GM21717 (cell line): ENCODE measurements around the gene DCT.
"Not testable (repeated sequence)": the region's sequence is repeated elsewhere in the genome, so short reads cannot be mapped to it uniquely, and the experiment has no call there.

ENCODE experiments used
- ATAC-seq: cut with Tn5 transposase; IDR thresholded peaks from one replicate; pipeline ENCODE4 v1.9.1; 2021; ENCODE audit warnings: mild to moderate bottlenecking, moderate library complexity; ENCODE audit not compliant: unreplicated experiment

The DCT gene

DNA sequence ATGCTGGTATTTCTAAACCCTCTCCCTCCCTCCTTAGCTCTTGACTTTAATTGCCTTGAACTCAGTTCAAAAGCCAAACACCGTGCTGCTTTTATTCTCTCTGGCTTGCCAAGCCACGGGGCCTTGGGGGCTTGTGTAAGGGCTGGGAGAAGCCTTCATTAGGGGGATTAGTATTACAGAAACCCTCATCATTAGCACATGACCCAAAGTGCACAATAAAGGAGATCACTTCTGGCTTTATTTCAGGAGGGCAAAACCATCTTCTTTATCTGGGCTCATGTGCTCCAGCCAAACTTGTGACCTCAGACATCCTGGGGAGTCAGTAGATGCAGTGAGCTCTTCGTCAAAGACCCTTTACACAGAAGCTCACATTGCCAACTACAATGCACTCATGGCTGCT lies at the start of gene DCT:
TSS of gene DCT (minus strand) at position 67 of the 400 bp plus-strand sequence. CDS start 427 bp downstream, outside the sequence.
- no peak for ATAC-seq

DNA sequence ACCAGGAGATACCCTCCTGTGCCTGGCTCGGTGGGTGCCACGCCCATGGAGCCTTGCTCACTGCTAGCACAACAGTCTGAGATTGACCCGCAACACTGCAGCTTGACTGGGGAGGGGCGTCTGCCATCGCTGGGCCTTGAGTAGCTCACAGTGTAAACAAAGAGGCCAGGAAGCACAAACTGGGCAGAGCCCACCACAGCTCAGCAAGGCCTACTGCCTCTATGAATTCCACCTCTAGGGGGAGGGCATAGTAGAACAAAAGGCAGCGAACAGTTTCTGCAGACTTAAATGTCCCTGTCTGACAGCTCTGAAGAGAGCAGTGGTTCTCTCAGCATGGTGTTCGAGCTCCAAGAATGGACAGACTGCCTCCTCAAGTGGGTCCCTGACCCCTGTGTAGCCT lies 47.5 kb upstream of the DCT start:
- ATAC-seq: not testable (repeated sequence)

- no peak for ATAC-seq
Measured at GRCh38 chr13:94525781-94526180, 46.3 kb upstream of the DCT start.

GRCh38 chr13:94524407-94524806 lies 44.9 kb upstream of the DCT start:
- no peak for ATAC-seq

DNA sequence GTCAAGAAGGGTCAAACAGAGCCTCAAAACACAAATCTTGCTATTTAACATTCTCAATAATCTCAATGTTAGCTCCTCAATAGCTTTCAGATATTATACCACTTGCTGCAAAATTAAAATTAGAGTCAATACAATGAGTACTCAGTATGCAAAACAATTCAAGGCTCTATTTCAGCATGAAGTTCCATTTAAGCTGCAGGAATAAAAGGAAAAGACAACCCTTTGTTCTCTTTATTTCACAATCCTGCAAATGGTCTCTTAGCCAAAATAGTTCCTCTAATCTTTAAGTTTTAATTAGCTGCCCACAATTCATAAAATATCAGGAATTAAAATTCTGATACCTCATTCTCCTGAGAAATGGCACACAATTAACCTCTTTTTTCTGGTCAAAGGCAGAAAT lies 40.5 kb upstream of the DCT start:
- no peak for ATAC-seq

- no peak for ATAC-seq
Measured at GRCh38 chr13:94516456-94516855, 37.0 kb upstream of the DCT start.

DNA sequence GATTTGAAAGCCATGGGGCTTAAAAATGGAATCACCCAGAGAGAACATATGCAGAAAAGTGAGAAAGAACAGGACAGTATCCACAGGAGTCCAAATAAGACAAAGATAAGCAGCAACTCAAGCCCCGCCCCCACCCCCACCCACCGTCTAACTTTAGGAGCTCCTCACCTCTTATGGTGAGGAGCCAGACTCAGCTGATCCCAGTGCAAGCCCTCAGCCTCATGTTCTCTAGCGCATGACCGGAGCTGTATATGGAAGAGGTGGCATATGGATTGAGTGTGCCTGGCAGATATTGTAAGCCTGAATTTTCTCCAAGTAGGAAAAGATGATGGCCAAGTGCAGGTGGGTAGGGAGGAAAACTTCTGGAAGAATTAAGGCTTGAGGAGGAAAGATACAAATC lies 36.4 kb upstream of the DCT start:
- no peak for ATAC-seq

DNA sequence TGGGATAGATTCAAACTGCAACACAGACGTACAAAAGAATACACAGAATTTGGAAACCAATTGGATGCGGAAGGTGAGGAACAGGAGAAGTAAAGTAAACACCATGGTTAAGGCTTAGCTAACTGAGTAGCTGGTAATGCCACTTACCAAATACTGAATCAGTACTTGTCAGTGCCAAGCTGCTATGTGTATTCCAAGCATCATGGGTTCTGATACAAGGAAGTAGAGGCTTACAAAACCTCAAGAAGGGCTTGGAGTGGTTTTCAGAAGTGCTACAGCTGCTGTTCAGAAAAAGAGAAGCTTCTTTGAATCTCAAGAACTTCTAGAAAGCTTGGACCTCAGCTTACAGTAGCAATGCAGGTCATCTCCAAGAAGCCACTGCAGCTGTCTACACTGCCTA lies 35.9 kb upstream of the DCT start:
- no peak for ATAC-seq

GRCh38 chr13:94513026-94513425 lies 33.5 kb upstream of the DCT start:
- ATAC-seq: no peak

GRCh38 chr13:94505730-94506129 lies 26.2 kb upstream of the DCT start:
- ATAC-seq: no peak

GRCh38 chr13:94503851-94504250 lies 24.4 kb upstream of the DCT start:
- no peak for ATAC-seq

DNA sequence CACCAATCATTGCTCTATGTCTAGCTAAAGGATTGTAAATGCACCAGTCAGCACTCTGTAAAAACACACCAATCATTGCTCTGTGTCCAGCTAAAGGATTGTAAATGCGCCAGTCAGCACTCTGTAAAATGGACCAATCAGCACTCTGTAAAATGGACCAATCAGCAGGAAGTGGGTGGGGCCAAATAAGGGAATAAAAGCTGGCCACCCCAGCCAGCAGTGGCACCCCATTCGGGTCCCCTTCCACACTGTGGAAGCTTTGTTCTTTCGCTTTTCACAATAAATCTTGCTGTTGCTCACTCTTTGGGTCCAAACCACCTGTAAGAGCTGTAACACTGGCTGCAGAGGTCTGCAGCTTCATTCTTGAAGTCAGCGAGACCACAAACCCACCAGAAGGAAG lies 19.3 kb upstream of the DCT start:
- ATAC-seq: not testable (repeated sequence)

- ATAC-seq: no peak
Measured at GRCh38 chr13:94495806-94496205, 16.3 kb upstream of the DCT start.

DNA sequence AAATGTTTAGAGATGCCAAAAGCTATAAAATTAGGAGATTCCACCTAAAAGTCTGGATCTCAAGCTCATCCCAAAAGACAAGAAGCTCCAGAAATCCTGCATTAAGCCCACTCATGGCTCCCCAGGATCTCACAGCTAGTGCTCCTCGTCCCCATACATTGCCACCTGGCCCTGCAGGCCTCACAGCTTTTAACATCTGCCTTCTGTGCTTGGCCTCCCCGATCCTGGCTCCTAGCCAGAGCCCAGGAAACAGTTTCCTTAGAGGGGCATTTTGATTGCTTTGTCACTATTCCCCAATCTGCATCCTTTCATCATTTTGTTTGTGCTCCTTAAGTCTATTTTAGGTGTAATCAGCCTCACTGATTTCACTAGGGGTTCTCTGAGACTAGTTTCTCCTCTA lies 14.5 kb upstream of the DCT start:
- ATAC-seq: no peak

DNA sequence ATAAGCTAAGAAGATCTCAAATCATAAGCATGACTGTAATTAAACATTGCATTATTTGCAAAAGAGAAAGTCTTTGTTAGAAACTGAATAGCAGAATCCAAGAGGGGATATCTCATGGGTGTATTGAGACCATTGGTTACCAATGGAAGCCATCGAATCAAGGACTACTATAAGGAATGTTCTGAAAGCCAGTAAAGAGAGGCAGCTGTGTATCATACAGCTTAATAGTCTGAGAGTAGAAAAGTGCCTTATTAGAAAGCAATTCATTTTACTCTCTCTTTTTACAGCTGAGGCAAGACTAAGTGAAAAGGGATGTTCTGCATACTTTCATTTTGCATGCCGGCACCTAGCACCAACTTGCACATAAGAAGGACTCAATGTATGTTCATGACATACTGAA lies 7.6 kb upstream of the DCT start:
- ATAC-seq: no peak

DNA sequence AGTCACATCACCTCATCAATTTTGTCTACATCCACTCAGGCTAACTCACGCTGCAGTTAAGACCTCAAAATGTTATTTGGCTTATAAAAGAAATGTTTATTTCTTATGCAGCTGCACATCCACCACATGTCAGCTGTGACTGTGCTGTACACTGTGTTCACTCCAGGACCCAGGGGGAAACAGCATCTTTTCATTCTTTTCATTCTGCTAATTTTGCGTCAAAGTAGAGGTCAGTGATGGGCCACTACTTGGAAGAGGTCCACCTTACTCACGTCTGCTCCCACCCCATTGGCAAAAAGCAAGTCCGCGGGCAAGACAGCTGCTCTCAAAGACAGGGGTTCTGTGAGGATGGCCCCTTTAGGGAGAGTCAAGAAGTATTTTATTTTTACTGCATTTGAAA lies 4.5 kb upstream of the DCT start:
- ATAC-seq: no peak

GRCh38 chr13:94481941-94482340 lies 2.5 kb upstream of the DCT start:
- ATAC-seq: no peak

DNA sequence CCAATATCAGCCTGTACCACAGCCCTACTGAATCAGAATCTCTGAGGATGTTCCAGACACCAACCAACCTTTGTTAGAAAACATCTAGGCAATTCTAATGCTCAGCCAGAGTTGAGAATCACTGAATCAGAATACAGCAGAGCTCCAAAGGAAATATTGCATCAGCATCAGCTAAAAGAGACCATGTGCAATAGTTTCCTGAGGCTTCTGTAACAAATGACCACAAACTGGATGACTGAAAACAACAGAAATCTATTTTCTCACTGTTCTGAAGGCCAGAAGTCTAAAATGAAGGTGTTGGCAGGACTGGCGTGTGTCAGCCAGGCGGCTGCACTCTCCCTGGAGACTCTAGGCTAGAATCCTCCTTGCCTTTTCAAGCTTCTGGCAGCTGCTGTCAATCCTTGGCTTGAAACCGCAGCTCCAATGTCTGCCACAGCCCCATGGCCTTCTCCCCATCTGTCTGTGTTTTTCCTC lies 1.2 kb upstream of the DCT start:
- no peak for ATAC-seq

GRCh38 chr13:94478913-94479312 lies 569 bp downstream of the DCT start:
- no peak for ATAC-seq

GRCh38 chr13:94470126-94470525 lies 9.4 kb downstream of the DCT start:
- ATAC-seq: no peak

DNA sequence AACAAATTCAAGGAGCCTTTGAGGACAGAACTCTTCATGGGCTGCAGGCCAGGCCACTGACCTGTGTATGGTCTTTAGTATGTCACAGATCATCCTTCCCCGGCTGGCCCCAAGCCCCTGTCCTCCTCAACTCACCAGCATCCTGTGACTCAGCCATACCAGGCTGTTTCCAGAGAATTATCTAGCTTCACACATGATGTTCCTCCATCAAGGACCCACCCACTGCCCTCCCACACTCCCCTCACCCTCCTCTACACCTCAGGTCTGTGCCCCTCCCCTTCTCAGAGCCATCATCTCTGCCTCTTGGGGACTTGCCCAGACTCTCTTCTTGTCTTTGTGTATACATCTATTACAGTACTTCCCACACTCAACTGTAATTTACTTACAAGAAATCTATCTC lies 14.7 kb downstream of the DCT start:
- ATAC-seq: no peak

DNA sequence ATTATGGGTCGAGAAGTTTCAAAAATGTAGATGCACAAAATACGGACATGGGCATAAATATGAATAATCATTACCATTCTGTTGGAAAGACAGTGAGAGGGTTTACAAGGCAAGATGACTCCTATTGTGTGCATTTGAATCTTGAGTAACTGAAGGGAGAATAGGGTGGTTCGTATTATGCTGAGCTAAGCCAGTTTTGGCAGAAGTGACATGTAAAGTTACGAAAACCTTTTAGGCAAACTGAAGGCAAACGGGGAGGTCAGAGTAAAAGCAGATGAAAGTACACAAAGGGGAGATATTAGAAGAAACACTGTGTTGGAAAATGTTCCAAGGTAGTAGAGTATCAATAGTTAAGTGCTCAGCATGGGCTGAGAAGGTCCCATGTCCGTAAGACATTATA lies 16.8 kb downstream of the DCT start:
- ATAC-seq: no peak

GRCh38 chr13:94459116-94459515 lies 20.4 kb downstream of the DCT start:
- ATAC-seq: no peak

GRCh38 chr13:94455414-94455813 lies 24.1 kb downstream of the DCT start:
- no peak for ATAC-seq
